Measurements from ENCODE around the gene PLK3. TPM values are rescaled to one million over a fixed set of nuclear protein-coding genes. Genes with fewer than 3 reads are reported as not detected.

The PLK3 gene
- total RNA-seq, 3 donors from 2014 or later = 13.6 to 29.0 (median 21.6) TPM

- Histone ChIP-seq H3K9me3 (no peaks in the 10 kb centered on the region), H3K36me3 (no peaks in the 10 kb centered on the region), H3K27ac (peak overlapping the region; percentile 70 to 83), H3K4me3 (peak overlapping the region; percentile 50 to 85 (median 57)), H3K27me3 (no peaks in the 10 kb centered on the region), H3K4me1 (no peaks in the 10 kb centered on the region)
- no peak for DNase-seq (ENCODE audit: low spot score in 2 of 2)
- TF ChIP-seq POLR2A (IDR thresholded peaks at IDR 0.05) (no peak), CTCF (IDR thresholded peaks at IDR 0.05) (no peak), POLR2AphosphoS5 (IDR thresholded peaks at IDR 0.05) (no peak)
- intact Hi-C loops (cut with DNase I; ENCODE audit: low total_unique reads) = no loop called here
Observed at GRCh38 chr1:44842486-44842861, 42.3 kb downstream of the PLK3 start.

- no peaks in the 10 kb centered on the region for H3K4me1 ChIP-seq
- intact Hi-C loops (cut with DNase I; ENCODE audit: low total_unique reads) = no loop called here
- TF ChIP-seq CTCF (IDR thresholded peaks at IDR 0.05) = no peak
- TF ChIP-seq POLR2AphosphoS5 (IDR thresholded peaks at IDR 0.05) = peak in 1 of 3 donors; percentile 46
- TF ChIP-seq POLR2A (IDR thresholded peaks at IDR 0.05) = no peak
- peak within 1 kb of the TSS; percentile 50 to 85 (median 57) for H3K4me3 ChIP-seq
- no peaks in the 10 kb centered on the region for H3K36me3 ChIP-seq
- no peaks in the 10 kb centered on the region for H3K9me3 ChIP-seq
- H3K27me3 ChIP-seq = no peaks in the 10 kb centered on the region
- DNase-seq (ENCODE audit: low spot score in 2 of 2) = peak in 1 of 2 donors; percentile 58
- H3K27ac ChIP-seq = peak within 1 kb of the TSS; percentile 70 to 83
Observed at GRCh38 chr1:44842862-44843655, 42.9 kb downstream of the PLK3 start, which contains the start of gene PTCH2. TSS of gene PTCH2 (minus strand) at chr1:44843253. CDS start at chr1:44842932, 321 bp downstream.

GRCh38 chr1:44846985-44847384, 46.8 kb downstream of the PLK3 start:
- Histone ChIP-seq H3K4me3 (no peak overlapping the region), H3K4me1 (no peaks in the 10 kb centered on the region), H3K9me3 (no peaks in the 10 kb centered on the region), H3K27ac (peak overlapping the region in 1 of 2 donors; percentile 5), H3K27me3 (no peaks in the 10 kb centered on the region), H3K36me3 (no peaks in the 10 kb centered on the region)
- intact Hi-C loops (cut with DNase I; ENCODE audit: low total_unique reads) = no loop called here
- TF ChIP-seq POLR2AphosphoS5 (IDR thresholded peaks at IDR 0.05) (no peak), CTCF (IDR thresholded peaks at IDR 0.05) (no peak), POLR2A (IDR thresholded peaks at IDR 0.05) (no peak)
- no peak for DNase-seq (ENCODE audit: low spot score in 2 of 2)

GRCh38 chr1:44847845-44848244, 47.7 kb downstream of the PLK3 start:
- no peaks in the 10 kb centered on the region for H3K4me1 ChIP-seq
- TF ChIP-seq POLR2A (IDR thresholded peaks at IDR 0.05) (no peak), CTCF (IDR thresholded peaks at IDR 0.05) (no peak), POLR2AphosphoS5 (IDR thresholded peaks at IDR 0.05) (no peak)
- no peaks in the 10 kb centered on the region for H3K36me3 ChIP-seq
- H3K27ac ChIP-seq = peak overlapping the region; percentile 51 to 76
- H3K4me3 ChIP-seq = no peak overlapping the region
- intact Hi-C loops (cut with DNase I; ENCODE audit: low total_unique reads) = no loop called here
- DNase-seq (ENCODE audit: low spot score in 2 of 2) = no peak
- H3K9me3 ChIP-seq = no peaks in the 10 kb centered on the region
- no peaks in the 10 kb centered on the region for H3K27me3 ChIP-seq

- Histone ChIP-seq H3K4me1 (no peaks in the 10 kb centered on the region), H3K27me3 (no peaks in the 10 kb centered on the region), H3K4me3 (no peak overlapping the region), H3K27ac (peak overlapping the region; percentile 51 to 76), H3K36me3 (no peaks in the 10 kb centered on the region), H3K9me3 (no peaks in the 10 kb centered on the region)
- DNase-seq (ENCODE audit: low spot score in 2 of 2) = peak in 1 of 2 donors; percentile 40
- intact Hi-C loops (cut with DNase I; ENCODE audit: low total_unique reads) = no loop called here
- TF ChIP-seq CTCF (IDR thresholded peaks at IDR 0.05) (no peak), POLR2A (IDR thresholded peaks at IDR 0.05) (no peak), POLR2AphosphoS5 (IDR thresholded peaks at IDR 0.05) (no peak)
Observed at GRCh38 chr1:44848456-44849181, 48.4 kb downstream of the PLK3 start.

All from breast epithelium (tissue), 4 donors.